ENCODE measurements around the gene STK32C.

- TF ChIP-seq REST (IDR thresholded peaks at IDR 0.05; ENCODE audit: insufficient read depth in 1 of 2, low read depth in 2 of 2, low read length in 2 of 2) (no peak), POLR2AphosphoS5 (IDR thresholded peaks at IDR 0.05; ENCODE audit: low read depth, low read length) (no peak)
Observed at GRCh38 chr10:132350391-132350790, 42.6 kb upstream of the STK32C start.

Measured in PFSK-1 (cell line).